ENCODE results near the gene KANSL1.
A peak's percentile ranks its signal among the peaks of the same experiment; 100 is the strongest.

The KANSL1 gene

GRCh38 chr17:46002311-46002972, 190.8 kb downstream of the KANSL1 start:
- Histone ChIP-seq H3K4me3 (ENCODE audit: low read length) (no peak overlapping the region), H3K4me1 (ENCODE audit: low read length) (no peaks in the 10 kb centered on the region), H4K20me1 (ENCODE audit: insufficient read depth, low read length) (no peaks in the 10 kb centered on the region), H3F3A (ENCODE audit: insufficient read depth, low read length) (no peaks in the 10 kb centered on the region), H3K9me3 (replicated peaks; ENCODE audit: insufficient read depth, low read length) (no peaks in the 10 kb centered on the region), H2AFZ (ENCODE audit: low read length) (peak overlapping the region; percentile 35; the same call in 1 of the 2 replicates), H3K4me2 (ENCODE audit: low read depth, low read length) (no peak overlapping the region), H3K79me2 (ENCODE audit: low read length) (no peaks in the 10 kb centered on the region), H3K27me3 (replicated peaks; ENCODE audit: insufficient read depth, low read length) (no peaks in the 10 kb centered on the region), H3K27ac (ENCODE audit: low read length) (no peak overlapping the region), H3K9me2 (replicated peaks; ENCODE audit: insufficient read depth, low read length) (no peaks in the 10 kb centered on the region), H3K9ac (ENCODE audit: low read length) (no peak overlapping the region), H3K36me3 (replicated peaks; ENCODE audit: insufficient read depth, low read length) (no peaks in the 10 kb centered on the region)
- peak; percentile 56 for DNase-seq
- TF ChIP-seq CTCF (IDR thresholded peaks at IDR 0.05; ENCODE audit: low read length) = peak; percentile 84
- TF ChIP-seq EZH2 (optimal IDR thresholded peaks at IDR 0.05; ENCODE audit: low read depth, low read length) = no peak

- Histone ChIP-seq H3K36me3 (replicated peaks; ENCODE audit: insufficient read depth, low read length) (no peaks in the 10 kb centered on the region), H3K9ac (ENCODE audit: low read length) (no peak overlapping the region), H3K27me3 (replicated peaks; ENCODE audit: insufficient read depth, low read length) (no peaks in the 10 kb centered on the region), H3K9me2 (replicated peaks; ENCODE audit: insufficient read depth, low read length) (no peaks in the 10 kb centered on the region), H3K79me2 (ENCODE audit: low read length) (no peaks in the 10 kb centered on the region), H3F3A (ENCODE audit: insufficient read depth, low read length) (no peaks in the 10 kb centered on the region), H4K20me1 (ENCODE audit: insufficient read depth, low read length) (no peaks in the 10 kb centered on the region), H3K27ac (ENCODE audit: low read length) (no peak overlapping the region), H2AFZ (ENCODE audit: low read length) (no peak overlapping the region), H3K4me3 (ENCODE audit: low read length) (no peak overlapping the region), H3K9me3 (replicated peaks; ENCODE audit: insufficient read depth, low read length) (no peaks in the 10 kb centered on the region), H3K4me2 (ENCODE audit: low read depth, low read length) (no peak overlapping the region), H3K4me1 (ENCODE audit: low read length) (no peaks in the 10 kb centered on the region)
- no peak for DNase-seq
- TF ChIP-seq EZH2 (optimal IDR thresholded peaks at IDR 0.05; ENCODE audit: low read depth, low read length) = no peak
- no peak for TF ChIP-seq EZH2phosphoT487 (IDR thresholded peaks at IDR 0.05; ENCODE audit: low read length)
- TF ChIP-seq CTCF (IDR thresholded peaks at IDR 0.05; ENCODE audit: low read length) = no peak
Measured at GRCh38 chr17:46001390-46002310, 191.6 kb downstream of the KANSL1 start.

- DNase-seq = no peak
- no peaks in the 10 kb centered on the region for H3K79me2 ChIP-seq (ENCODE audit: low read length)
- H3K9me2 ChIP-seq (replicated peaks; ENCODE audit: insufficient read depth, low read length) = no peaks in the 10 kb centered on the region
- H3F3A ChIP-seq (ENCODE audit: insufficient read depth, low read length) = no peaks in the 10 kb centered on the region
- TF ChIP-seq CTCF (IDR thresholded peaks at IDR 0.05; ENCODE audit: low read length) = no peak
- no peak for TF ChIP-seq EZH2phosphoT487 (IDR thresholded peaks at IDR 0.05; ENCODE audit: low read length)
- no peak for TF ChIP-seq EZH2 (optimal IDR thresholded peaks at IDR 0.05; ENCODE audit: low read depth, low read length)
- H3K4me2 ChIP-seq (ENCODE audit: low read depth, low read length) = no peak overlapping the region
- no peaks in the 10 kb centered on the region for H4K20me1 ChIP-seq (ENCODE audit: insufficient read depth, low read length)
- no peak overlapping the region for H3K27ac ChIP-seq (ENCODE audit: low read length)
- no peak overlapping the region for H3K9ac ChIP-seq (ENCODE audit: low read length)
- H3K9me3 ChIP-seq (replicated peaks; ENCODE audit: insufficient read depth, low read length) = no peaks in the 10 kb centered on the region
- H3K27me3 ChIP-seq (replicated peaks; ENCODE audit: insufficient read depth, low read length) = no peaks in the 10 kb centered on the region
- H3K4me3 ChIP-seq (ENCODE audit: low read length) = no peak overlapping the region
- no peak overlapping the region for H2AFZ ChIP-seq (ENCODE audit: low read length)
- no peaks in the 10 kb centered on the region for H3K36me3 ChIP-seq (replicated peaks; ENCODE audit: insufficient read depth, low read length)
- no peaks in the 10 kb centered on the region for H3K4me1 ChIP-seq (ENCODE audit: low read length)
Measured at GRCh38 chr17:46000757-46001156, 192.5 kb downstream of the KANSL1 start.
